Neural cell (in vitro differentiated cells): ENCODE measurements around the gene DNAJB2.

Experiments used
- EZH2 ChIP-seq: fragments of 200-600, 300-800 bp; shearing (Covaris generic), sonication (generic); IDR thresholded peaks from 2 replicates; pipeline ENCODE4 v1.6.1; 2014; ENCODE audit warnings: antibody characterized with exemption, low read length, borderline replicate concordance, mild to moderate bottlenecking; ENCODE audit not compliant: insufficient read depth, poor library complexity, severe bottlenecking
- TF ChIP-seq, protein P1 (sequence below): fragments of 450-650 bp; IDR thresholded peaks from 2 replicates; pipeline ENCODE4 v1.5.1; 2014; ENCODE audit warnings: antibody characterized with exemption, mild to moderate bottlenecking, moderate library complexity; ENCODE audit not compliant: poor library complexity, severe bottlenecking

- no peak for TF ChIP-seq EZH2
- TF ChIP-seq, protein P1, sequence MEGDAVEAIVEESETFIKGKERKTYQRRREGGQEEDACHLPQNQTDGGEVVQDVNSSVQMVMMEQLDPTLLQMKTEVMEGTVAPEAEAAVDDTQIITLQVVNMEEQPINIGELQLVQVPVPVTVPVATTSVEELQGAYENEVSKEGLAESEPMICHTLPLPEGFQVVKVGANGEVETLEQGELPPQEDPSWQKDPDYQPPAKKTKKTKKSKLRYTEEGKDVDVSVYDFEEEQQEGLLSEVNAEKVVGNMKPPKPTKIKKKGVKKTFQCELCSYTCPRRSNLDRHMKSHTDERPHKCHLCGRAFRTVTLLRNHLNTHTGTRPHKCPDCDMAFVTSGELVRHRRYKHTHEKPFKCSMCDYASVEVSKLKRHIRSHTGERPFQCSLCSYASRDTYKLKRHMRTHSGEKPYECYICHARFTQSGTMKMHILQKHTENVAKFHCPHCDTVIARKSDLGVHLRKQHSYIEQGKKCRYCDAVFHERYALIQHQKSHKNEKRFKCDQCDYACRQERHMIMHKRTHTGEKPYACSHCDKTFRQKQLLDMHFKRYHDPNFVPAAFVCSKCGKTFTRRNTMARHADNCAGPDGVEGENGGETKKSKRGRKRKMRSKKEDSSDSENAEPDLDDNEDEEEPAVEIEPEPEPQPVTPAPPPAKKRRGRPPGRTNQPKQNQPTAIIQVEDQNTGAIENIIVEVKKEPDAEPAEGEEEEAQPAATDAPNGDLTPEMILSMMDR, result no peak
Observed at GRCh38 chr2:219270055-219270372, 9.2 kb upstream of the DNAJB2 start.
